ENCODE measurements around the gene POGK.
"Not testable (repeated sequence)": the region's sequence is repeated elsewhere in the genome, so short reads cannot be mapped to it uniquely, and the experiment has no call there.

Gene POGK

DNA sequence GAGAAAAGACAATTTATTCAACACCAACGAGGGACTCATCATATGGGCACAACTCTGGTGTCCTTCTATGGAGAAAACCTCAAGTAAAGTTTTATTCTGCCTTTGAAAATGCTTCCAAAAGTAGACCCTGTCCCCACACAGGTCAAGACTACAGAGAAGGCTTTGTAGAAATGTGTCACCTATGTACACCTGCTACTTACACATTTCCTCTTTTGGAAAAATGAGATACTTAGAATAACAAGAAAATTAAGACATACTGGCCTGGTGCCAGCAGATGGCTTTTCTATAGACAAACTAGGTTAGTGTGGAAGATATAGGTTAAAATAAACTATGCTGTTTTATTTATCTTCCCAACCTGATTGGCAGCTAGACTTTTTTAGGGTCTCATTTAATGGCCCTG, 13.6 kb downstream of the POGK start:
- no peak for DNase-seq (ENCODE audit: low read depth in 1 of 2, low spot score in 1 of 2)

DNA sequence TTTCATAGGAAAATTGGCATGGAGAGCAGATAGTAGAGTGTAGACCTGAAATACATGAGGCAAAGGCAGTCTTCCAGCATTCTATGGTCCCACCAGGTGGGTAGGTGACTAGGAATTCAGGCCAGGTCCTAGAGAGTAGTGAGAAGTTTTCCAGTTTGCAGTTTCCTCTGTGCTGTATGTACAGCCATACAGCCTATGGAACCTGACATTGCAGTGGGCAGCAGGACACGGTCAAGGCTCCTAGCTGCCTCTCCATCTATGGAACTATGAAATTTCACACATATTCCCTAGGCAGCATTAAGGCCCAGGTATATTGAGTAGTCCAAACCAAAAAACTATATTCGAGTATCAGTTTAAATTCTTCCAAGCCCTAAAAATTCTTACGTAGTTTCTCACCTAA, 16.3 kb downstream of the POGK start:
- DNase-seq (ENCODE audit: low read depth in 1 of 2, low spot score in 1 of 2): no peak

DNA sequence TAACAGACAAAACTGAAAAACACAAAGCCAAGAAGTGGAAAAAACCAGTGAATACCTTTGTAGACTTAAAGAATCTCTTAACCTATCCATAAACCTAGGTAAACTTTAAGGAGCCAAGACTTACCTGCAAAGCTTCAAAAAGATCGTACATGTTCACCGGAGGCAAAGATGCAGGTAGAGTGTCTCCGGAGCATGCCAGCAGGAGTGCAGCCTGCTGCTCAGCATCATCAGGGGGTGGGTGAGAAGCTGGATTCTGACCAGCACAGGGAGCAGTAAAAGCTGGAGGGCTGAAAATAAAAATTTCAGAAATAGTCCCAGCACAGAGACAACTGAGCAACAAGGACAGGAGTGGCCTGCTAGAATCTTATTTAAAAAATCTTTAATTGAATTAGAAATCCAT, 18.7 kb downstream of the POGK start:
- no peak for DNase-seq (ENCODE audit: low read depth in 1 of 2, low spot score in 1 of 2)

DNA sequence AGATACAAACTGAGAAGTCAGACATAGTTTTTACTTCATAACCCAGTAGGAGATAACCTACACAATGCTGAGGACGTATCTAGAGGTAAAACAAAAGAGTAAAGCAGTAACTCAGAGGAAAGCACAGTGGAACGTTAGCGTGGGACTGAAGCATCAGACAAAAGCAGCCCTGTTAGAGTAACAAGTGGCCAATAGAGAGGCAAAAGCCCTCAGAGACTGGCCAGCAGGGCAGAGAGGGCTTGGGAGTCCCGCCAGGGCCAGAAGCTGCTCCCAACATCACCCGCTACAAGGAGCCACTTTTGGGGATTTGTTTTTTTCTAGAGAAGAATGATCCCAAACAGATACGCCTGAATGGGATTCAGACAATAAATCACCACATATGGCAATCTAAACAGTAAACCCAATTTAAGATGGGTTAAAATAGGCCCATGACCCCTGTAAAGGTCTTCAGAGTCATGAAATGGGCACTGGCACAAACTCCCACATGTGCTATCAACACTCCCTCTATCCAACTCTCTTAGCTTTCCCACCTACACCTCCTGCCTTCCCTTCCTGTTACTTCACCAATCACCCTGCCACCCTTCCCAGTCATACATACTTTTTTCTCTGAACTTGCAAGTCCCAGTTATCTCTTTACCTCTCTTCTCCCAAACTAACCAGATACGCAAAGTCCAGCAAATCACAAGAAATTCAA, 19.6 kb downstream of the POGK start:
- DNase-seq (ENCODE audit: low read depth in 1 of 2, low spot score in 1 of 2): no peak

DNA sequence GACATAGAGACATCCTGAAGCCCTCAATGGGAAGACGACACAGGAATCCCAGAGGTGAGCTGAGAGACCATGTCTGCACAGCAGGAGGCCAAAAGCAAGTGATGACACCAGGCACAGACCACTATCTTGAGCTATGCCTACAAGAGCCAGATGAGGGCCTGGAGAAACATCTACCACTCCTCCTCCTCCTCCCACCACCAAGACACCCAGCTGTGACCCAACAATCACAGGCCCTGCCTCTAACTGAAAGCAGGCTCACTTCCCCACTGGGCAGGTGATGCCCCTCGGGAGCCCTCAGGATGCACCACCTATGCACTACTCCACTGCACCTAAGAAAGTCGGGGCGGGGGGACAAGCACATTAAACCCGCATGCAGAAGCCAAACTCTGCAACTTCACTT, 20.3 kb downstream of the POGK start:
- DNase-seq (ENCODE audit: low read depth in 1 of 2, low spot score in 1 of 2): no peak

DNA sequence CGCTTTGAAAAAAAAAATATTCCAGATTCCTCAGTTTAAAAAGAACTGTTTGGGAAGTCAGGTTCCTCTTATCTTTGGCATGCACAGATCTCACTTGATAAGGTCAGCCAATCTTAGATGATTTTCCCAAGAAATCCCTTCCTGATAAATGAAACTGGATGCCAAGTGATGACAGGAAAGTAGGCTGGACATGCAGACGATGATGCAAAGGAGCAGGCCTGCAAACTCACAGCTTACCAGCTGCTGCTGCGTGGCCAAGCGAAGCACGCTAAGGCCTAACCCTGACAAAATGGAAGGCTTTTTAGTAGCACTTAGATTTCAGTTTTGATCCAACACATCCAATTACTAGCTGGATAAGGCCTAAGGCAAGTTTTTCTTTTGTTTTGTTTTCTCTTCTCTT, 26.7 kb downstream of the POGK start:
- no peak for DNase-seq (ENCODE audit: low read depth in 1 of 2, low spot score in 1 of 2)

DNA sequence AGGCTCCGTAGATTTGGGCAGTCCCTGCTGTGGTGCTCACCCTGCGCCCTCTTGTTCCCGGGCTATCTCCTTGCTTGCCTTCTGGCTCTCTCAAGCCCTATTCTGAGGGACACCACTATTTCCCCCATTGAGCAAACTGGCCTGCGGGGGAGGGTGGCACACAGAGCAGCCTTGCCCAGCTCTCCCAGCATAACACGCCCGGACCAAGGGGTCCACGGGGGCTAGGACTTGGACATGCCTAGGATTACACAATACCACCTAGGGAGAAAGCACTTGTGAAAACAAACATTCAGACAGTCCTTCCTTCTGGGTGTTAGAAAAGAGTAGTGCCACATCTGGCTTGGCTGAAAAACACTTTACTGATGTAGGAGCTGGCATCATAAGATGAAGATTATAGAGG, 29.4 kb downstream of the POGK start:
- no peak for DNase-seq (ENCODE audit: low read depth in 1 of 2, low spot score in 1 of 2)

DNA sequence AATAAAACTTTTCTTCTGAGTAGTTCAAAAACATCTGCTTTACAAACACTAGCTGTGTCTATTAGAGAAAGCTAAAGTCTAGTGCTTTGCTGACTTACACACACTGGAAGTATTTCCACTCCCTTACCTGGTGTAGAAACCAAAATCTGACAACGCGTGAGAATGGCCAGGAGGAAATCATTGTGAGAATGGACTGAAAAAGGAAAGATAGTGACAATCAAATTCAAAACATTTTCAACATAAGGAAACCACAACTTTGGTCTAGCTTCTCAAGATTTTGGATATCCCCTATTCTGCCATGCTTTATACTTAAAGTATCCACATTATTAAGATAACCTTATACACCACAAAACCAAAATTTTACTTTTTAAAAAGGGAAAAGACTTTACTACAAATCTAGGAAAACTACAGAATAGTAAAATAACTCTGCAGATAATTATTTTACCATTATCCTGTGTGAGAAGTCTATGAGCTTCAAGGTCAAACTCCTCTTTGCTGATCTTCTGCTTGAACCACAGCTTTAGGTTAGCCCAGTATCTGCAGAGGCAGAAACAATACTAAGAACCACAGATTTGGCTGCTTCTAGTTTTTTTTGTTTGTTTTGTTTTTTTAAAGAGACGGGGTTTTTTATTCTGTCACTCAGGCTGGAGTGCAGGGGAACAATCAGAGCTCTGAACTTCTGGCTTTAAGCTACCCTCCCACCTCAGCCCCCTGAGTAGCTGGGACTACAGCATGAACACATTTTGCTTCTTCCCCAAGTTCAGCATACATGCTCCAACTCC, 30.2 kb downstream of the POGK start:
- no peak for DNase-seq (ENCODE audit: low read depth in 1 of 2, low spot score in 1 of 2)

DNA sequence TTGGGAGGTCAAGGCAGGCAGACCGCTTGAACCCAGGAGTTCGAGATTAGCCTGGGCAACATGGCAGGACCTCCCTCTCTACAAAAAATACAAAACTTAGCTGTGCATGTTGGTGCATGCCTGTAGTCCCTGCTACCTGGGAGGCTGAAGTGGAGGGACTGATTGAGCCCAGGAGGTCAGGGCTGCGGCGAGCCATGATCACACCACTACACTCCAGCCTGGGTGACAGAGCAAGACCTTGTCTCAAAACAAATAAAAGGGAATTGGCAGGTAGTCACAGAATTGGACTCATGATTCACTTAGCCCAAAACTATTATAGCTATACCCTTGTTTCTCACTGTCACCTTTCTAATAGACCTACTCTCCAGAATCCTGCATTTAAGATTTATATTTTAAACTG, 31.3 kb downstream of the POGK start:
- no peak for DNase-seq (ENCODE audit: low read depth in 1 of 2, low spot score in 1 of 2)

DNA sequence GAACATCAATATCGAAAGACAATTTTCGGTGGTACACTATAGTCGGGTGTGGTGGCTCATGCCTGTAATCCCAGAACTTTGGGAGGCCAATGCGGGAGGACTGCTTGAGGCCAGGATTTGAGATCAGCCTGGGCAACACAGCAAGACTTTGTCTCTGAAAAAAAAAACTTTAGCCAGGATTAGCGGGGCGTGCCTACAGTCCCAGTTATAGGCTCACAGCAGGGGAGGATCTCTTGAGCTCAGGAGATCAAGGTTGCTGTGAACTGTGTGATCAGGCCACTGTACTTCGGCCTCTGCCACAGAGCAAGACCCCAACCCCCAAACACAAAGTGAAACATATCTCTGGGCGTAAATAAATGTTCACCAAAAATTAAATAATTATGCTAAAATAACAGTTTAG, 35.2 kb downstream of the POGK start:
- DNase-seq (ENCODE audit: low read depth in 1 of 2, low spot score in 1 of 2): no peak

DNA sequence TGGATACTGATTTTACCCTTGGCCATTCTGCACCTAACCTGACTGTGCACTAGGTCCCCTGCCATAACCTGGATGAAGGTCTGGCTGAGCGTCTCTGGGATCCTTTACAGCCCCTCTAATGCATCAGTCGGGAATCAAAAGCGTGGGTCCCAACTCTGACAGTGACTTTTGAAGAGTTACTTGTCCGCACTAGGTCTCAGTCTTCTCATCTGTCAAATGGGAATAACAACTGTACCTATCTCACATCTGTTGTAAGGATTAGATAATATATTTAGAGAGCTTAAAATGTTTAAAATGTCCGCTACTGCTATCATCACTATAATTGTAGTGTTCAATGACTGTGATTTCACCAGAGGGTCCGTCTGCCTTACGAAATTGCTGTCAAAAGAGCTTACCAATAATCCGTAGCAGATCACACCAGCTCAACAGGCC, 36.0 kb downstream of the POGK start:
- DNase-seq (ENCODE audit: low read depth in 1 of 2, low spot score in 1 of 2): no peak

DNA sequence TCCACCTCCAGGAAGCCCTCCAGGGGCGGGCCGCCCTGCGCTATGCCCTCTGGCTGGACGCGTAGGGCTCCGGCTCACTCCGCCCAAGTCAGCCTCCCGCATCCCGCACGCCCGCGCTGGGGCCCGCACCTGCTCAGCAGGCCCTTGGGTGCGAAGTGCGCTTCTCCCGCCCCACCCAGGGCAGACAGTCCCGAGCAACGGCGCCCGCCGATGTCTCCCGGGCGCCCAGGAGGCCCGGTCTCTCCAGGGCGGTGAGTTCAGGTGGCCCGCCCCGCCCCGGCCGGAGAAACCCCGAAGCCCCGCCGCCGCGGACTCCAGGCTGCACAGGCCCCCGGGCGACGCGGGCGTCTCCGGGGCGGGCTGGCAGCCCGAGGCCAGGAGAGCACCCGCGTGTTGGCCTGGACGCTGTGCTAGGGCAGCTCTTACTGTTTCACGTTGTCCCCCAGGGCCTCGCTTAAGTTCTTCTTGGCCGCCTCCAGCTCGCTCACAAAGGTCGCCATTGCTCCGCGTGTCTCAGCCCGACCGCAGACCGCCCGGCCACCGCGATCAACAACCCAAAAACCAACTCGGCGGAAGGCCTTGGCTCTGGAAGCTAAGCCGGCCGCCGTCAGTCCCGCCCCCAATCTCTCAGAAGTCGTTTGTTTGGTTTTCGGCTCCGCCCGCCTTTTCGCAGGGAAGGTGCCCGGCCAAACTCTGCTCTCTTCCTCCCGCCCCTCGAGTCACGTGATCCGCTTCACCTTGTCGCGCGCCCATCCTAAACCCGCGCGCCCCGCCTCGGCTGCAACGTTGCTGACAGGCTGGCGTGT, 36.7 kb downstream of the POGK start, which contains the start of gene TADA1:
Gene TADA1, minus strand, starts transcription at position 531 of the 806 bp plus-strand sequence. Its CDS starts 31 bp downstream, at position 500.
- peak; percentile 94 to 96 for DNase-seq (ENCODE audit: low read depth in 1 of 2, low spot score in 1 of 2)

DNA sequence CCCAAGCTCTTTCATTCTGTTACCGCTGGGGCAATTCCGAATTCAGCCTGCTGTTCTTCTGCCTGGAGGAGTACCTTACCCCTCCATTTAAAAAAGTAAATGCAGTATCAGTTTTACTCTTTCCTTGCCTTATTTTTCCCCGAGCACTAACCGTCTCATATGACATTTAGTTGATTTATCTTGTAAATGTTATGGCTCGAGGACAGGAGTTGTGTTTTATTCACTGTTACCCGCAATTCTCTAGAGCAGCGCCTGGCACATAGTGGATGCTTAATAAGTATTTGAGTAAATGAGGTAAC, 37.2 kb downstream of the POGK start:
- DNase-seq (ENCODE audit: low read depth in 1 of 2, low spot score in 1 of 2): no peak

DNA sequence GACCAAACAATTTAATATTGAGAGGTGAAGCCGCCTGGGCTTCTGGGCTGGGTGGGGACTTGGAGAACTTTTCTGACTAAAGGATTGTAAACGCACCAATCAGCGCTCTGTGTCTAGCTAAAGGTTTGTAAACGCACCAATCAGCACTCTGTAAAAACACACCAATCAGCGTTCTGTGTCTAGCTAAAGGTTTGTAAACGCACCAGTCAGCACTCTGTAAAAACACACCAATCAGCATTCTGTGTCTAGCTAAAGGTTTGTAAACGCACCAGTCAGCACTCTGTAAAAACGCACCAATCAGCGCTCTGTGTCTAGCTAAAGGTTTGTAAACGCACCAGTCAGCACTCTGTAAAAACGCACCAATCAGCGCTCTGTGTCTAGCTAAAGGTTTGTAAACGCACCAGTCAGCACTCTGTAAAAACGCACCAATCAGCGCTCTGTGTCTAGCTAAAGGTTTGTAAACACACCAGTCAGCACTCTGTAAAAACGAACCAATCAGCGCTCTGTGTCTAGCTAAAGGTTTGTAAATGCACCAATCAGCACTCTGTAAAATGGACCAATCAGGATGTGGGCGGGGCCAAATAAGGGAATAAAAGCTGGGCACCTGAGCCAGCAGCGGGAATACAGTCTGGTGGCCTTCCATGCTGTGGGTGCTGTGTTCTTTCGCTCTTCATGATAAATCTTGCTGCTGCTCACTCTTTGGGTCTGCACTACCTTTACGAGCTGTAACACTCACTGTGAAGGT, 39.1 kb downstream of the POGK start:
- DNase-seq (ENCODE audit: low read depth in 1 of 2, low spot score in 1 of 2): not testable (repeated sequence)

DNA sequence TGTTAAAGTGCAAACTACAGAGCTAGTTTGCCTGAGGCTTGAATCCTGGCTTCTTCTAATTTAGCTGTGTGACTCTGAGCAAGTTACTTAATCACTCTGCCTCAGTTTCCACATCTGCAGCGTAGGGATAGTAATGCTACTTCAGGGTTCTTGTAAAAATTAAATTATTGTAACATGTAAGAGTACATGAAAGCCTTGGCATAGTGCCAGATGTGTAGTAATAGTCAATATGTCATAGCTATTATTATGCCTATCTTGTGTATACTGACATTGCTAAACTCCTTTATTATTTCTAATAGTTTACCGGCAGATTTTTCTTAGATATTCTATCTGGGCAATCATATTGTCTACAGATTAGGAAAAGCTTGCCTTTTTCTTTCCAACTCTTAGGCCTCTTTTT, 43.6 kb downstream of the POGK start:
- no peak for DNase-seq (ENCODE audit: low read depth in 1 of 2, low spot score in 1 of 2)

DNA sequence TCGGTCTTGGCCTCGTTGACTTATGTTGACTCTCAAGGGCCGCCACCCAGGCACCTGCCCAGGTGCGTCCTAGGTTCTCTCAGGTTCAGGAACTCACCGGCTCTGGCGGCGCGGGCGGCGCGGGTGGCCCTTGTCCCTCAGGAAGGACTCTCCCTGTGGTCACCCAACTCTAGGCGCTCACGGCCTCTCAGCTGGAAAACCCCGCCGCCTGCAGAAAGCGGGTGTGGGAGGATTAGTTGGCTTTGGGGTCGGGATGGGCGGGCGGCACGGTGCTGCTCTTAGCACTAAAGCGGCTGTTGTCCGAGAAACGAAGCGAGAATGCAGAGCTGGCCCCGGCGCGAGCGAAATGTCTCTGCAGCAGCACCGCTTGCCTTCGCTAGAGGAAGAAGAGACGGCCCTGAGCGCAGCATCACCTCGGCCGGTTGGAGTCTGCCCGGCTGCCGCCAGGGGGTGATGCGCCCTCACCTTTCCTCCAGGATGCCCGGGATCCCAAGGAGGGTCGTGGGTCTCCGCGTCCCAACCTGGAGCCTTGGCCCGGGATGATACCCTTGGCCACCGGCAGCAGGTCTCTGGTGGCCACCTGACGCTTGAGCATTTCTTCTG, 44.9 kb downstream of the POGK start:
- peak in 1 of 2 donors; percentile 10 for DNase-seq (ENCODE audit: low read depth in 1 of 2, low spot score in 1 of 2)

DNA sequence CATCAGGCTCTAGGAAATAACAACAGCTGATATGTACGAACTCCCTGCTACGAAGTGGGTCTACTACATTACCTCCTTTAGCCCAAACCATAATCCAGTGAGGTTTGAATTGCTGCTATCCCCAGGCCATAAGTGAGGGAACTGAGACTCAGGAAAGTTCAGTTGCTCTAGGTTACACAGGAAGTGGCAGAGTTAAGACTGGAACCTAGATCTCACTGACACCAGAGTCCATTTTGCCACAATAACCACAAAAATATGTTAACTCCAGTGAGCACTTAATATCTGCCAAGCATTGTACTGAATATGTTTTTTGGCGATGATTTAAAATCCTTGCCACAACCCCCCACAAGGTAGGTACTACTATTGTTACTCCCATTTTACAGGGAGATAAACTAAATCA, 45.7 kb downstream of the POGK start:
- no peak for DNase-seq (ENCODE audit: low read depth in 1 of 2, low spot score in 1 of 2)

DNA sequence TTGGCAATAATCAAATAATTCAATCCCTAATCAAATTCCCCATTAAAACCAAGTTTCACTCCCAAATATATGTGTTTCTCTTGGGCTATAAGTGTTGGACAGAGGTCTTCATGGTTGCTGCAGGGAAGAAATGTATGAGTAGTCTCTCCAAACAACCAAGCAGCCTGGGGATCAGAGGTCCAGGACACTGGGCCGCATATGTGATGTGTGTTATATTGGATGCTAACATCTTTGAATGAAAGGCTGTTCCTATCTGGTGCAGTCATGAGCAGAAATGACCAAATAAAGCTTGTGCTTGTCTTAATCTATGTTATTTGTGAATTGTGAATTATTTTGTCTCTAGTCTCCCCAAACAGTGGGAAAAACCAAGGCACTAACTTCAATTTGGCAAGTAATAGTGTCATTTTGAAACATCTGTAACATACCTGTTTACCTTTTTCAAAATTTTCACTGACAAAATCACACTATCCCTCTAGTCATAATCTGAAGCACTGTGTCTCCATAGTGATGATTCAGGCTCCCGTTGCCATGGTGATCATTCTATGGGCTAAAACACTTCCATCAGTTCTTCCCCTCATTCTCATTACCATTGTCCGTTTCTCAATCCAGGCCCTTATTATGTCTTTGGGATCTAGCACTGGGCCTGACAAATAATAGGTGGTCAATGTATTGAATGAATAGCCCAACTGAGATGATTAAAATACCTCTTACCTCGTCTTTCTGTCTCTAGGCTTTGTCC, 49.3 kb downstream of the POGK start:
- no peak for DNase-seq (ENCODE audit: low read depth in 1 of 2, low spot score in 1 of 2)

DNA sequence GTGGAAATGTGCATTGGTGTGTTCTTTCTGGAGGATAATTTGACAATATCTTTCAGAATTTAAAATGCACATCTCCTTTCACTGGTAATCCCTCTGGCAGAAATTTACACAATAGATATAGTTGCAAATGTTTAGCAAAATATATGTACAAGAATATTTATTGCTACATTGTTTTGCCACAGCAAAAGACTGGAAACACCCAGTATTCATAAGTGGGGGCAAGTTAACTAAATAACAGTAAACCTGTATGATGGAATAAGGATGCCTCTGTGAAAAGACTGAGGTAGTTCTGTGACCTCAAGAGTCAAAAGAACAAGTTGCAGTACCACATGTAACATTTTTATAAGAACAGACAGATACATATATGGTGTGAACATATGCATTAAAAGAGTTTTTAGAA, 50.5 kb downstream of the POGK start:
- no peak for DNase-seq (ENCODE audit: low read depth in 1 of 2, low spot score in 1 of 2)

DNA sequence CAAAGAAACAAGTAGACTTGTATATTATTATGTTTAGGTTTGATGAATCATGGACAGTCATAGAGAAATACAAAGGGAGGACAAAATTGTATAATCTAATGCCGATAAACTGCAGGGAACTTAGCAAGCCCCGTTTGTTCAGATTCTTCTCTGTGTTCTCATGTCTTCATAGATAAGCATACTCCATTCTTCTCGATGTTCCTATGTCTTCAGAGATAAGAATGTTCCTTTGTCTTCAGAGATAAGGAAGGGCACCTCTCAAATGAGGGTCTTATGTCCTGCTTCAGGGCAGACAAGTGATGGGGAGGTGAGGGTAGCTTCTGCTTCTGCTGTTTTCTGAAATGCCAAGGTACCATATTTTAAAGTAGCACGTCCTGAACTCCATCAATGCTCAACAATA, 56.5 kb downstream of the POGK start:
- no peak for DNase-seq (ENCODE audit: low read depth in 1 of 2, low spot score in 1 of 2)
